GDM1 (cell line): ENCODE data around the gene NUBPL.
"Not testable (repeated sequence)": the region's sequence is repeated elsewhere in the genome, so short reads cannot be mapped to it uniquely, and the experiment has no call there.

Experiments
- DNase-seq: peaks from one replicate; lab custom pipeline; 2025; lab: John Stamatoyannopoulos, UW

NUBPL gene

DNA sequence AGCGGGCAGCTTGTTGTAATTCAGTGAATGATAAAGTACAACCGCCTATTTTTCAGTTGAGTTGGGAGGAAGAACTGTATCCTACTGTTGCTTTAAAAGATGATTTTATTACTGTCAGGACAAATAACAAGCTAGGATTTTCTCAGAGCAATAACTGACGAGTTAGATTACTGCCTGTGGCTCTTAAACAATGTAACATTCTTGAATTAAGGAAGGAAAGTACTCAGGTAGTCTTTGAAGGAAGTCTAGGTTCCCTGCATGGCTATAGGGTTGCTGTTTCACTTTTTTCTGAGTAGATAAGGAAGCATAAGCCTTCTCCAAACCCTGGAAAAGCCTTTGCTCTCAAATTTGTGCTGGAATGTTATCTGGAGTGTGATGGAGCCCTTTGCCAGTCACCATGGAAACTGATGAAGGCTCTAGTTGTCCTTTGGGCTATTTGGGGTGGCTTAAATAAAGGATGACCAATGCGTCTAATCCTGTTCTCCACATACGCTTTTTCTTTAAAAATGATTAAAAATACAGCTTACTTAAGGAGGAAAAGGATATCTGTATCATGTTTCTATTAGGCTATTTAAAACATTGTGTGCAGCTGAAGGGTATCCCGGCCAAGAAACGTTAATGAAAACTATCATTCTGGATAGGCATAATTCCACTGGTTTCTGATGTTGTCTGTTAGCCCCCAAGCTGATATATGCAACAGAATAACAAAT, 17.7 kb downstream of the NUBPL start:
- DNase-seq = no peak

DNA sequence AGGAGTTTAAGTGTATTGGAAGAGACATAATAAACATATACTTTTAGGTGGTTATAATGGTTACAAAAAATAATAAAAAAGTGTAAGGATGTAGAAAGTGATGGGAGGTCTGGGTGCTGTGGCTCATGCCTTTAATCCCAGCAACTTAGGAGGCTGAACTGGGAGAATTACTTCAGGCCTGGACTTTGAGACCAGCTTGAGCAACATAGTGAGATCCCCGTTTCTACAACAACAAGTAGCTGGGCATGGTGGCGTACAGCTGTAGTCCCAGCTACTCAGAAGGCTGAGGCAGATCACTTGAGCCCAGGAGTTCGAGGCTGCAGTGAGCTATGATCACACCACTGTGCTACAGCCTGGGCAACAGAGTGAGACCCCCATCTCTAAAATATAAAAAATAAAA, 19.0 kb downstream of the NUBPL start:
- DNase-seq = no peak

DNA sequence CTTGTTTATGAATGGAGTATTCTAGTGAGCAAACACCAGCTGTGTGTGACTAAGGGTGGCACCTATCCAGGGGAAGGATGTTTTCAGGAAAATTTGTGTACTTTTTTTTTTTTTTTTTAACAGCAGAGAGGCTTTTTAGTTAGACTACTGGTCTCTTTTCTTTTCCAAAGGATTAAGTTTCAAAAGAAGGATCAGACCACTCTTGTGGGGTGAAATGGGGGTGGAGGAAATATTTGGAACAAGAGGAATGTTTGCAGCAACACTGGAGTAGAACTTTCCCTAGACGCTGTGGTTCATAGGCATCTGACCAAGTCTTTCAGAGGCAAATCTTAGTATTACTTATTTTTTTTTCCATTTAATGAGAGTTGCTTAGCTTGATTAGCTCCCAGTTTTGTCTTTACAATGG, 21.1 kb downstream of the NUBPL start:
- DNase-seq = no peak

DNA sequence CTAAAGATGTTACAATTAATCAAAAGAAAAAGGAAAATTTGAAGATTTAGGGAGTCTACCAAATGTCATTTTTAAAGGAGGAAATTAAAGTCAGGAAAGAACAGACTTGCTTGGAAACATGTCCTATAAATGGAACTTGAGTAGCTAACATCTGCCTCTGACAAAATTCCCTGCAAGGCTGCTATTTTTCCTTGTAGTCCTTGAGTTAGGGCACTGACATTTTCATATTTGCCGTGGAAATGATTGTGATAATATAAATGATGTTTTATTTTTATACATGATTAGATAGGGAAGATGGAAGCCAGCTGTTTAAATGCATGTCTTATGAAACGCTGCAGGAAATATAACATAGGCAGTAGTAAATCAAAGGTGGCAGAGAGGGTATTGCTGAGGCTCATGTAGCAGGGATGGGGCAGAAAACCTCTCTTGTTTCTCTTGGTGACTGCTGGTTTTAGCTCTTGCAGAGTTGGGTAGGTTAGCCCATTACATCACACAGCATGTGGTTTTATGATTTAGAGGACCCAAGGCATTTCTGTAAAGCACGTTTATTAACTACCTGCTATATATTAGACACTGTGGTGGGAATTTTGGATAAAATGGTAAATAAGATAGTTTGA, 21.7 kb downstream of the NUBPL start:
- DNase-seq = no peak

DNA sequence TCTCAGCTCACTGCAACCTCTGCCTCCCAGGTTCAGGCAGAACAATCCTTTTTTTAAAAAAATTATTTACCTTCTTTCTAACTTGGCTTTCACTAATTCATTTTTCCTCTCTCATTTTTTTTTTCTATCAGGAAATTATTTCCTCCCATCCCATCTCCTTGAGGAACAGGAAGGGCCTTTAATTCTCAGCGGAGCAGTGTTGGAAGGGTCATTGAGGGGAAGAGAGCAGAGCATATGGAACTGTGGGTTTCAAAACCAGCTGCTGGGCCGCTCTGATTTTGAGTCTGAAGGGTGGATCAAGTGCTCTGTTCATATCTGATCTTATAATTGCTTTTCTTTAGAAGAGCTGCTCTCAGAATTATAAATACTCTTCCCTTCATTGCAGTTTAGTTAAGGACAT, 29.0 kb downstream of the NUBPL start:
- no peak for DNase-seq

DNA sequence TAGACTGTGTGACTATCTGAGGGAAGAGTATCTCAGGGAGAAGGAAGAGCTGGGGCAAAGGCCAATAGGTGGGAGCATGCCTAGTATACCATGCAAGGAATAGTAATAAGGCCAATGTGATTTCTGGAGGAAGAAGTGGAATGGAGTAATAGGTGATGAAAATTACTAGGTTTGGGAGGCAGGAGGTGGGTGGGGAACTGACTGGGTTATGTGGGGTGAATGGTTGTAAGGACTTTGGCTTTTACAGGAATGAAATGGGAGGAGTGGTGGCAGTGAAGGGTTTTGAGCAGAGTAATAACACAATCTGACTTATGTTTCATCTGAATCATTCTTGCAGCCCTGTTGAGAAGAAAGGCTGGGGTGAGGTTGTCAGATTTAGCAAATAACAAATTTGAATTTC, 30.9 kb downstream of the NUBPL start:
- DNase-seq = no peak

DNA sequence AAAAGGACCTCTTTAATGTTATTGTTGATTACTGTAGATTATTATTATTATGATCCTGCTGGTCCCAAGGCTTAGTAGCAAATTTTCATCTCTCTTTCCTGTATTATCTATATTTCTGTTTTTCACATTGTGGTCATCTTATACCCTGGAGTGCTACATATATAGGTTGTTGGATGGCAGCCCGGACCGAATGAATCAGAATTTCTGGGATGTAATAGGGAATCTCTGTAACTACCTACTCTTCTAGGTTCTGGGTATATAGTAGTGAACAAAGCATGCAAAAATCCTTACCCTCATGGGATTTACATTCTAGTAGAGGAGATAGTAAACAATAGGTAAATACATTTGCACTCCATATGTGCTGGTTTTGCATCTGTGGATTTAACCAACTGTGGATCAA, 31.4 kb downstream of the NUBPL start:
- DNase-seq = no peak

DNA sequence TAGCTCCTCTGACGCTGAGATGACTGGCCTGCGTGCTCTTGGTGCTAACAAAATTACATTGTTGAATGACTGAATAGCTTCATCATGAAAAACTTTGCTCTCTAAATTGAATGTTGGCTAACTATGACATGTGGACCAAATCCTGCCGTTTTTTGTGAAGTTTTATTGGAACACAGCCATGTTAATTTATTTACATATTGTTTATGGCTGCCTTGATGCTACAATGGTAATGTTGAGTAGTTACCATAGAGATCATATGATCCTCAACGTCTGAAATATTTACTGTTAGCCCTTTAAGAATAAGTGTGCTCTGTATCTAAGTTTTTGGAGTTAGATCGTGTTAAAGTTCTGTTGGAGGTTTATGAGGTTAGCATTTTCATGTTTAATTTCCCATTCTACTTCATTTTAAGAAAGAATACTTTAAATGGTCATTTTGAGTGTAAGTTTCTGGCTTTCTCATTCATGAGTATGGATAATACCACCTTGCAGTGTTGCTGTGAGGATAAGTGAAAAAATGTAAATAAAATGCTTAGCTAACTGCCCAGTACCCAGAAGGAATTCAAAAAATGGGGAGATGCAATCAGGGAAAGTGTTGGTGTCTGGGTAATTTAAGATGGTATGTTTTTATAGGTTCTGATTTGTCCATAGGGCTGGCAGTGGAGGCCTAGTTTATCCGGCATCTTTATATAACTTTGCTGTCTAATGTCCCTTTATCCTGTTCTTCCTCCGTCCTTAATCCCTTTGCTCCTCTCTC, 35.3 kb downstream of the NUBPL start:
- DNase-seq = no peak

DNA sequence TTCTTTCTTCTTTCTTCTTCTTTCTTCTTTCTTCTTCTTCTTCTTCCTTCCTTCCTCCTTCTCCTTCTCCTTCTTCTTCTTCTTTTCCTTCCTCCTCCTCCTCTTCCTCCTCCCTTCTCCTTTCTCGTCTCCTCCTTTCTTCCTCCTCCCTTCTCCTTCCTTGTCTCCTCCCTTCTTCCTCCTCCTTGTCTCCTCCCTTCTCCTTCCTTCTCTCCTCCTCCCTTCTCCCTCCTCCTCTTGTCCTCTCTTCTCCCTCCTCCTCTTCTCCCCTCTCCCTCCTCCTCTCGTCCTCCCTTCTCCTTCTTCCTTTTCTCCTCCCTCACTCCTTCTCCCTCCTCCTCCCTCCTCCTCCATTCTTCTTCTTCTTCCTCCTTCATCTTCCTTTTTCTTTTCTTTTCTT, 44.5 kb downstream of the NUBPL start:
- no peak for DNase-seq

DNA sequence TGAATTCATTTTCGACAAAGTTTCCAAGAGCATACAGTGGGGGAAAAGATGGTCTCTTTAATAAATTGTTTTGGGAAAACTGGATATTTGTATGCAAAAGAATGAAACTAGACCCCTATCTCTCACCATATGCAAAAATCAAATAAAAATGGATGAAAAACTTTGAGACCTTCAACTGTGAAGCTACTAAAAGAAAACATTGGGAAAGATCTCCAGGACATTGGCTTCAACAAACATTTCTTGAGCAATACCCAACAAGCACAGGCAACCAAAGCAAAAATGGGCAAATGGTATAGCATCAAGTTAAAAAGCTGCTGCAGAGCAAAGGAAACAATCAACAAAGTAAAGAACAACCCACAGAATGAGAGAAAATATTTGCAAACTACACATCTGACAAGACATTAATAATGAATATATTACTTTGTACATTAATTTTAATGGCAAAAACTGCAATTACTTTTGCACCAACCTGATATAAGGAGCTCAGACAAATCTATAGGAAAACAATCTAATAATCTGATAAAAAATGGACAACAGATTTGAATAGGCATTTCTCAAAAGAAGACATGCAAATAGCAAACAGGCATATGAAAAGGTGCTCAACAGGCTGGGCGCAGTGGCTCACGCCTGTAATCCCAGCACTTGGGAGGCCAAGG, 50.7 kb downstream of the NUBPL start:
- DNase-seq = no peak

DNA sequence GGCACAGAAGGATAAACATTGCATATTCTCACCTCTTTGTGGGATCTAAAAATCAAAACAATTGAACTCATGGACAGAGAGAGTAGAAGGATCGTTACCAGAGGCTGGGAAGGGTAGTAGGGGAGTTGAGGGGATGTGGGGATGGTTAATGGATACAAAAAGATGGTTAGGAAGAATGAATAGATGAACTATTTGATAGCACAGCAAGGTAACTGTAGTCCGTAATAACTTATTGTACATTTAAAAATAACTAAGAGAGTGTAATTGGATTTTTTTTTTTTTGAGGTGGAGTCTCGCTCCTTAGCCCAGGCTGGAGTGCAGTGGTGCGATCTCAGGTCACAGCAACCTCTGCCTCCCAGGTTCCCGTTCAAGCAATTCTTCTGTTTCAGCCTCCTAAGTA, 52.0 kb downstream of the NUBPL start:
- DNase-seq = no peak

DNA sequence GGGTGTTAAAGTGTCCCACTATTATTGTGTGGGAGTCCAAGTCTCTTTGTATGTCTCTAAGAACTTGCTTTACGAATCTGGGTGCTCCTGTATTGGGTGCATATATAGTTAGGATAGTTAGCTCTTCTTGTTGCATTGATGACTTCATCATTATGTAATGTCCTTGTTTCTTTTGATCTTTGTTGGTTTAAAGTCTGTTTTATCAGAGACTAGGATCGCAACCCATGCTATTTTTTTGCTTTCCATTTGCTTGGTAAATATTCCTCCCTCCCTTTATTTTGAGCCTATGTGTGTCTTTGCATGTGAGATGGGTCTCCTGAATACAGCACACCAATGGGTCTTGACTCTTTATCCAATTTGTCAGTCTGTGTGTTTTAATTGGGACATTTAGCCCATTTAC, 57.7 kb downstream of the NUBPL start:
- not testable (repeated sequence) for DNase-seq

DNA sequence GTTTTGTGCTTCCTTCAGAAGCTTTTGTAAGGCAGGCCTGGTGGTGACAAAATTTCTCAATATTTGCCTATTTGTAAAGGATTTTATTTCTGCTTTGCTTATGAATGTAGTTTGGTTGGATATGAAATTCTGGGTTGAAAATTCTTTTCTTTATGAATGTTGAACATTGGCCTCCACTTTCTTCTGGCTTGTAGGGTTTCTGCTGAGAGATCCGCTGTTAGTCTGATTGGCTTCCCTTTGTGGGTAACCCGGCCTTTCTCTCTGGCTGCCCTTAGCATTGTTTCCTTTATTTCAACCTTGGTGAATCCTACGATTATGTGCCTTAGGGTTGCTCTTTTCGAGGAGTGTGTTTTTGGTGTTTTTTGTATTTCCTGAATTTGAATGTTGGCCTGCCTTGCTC, 58.2 kb downstream of the NUBPL start:
- no peak for DNase-seq

DNA sequence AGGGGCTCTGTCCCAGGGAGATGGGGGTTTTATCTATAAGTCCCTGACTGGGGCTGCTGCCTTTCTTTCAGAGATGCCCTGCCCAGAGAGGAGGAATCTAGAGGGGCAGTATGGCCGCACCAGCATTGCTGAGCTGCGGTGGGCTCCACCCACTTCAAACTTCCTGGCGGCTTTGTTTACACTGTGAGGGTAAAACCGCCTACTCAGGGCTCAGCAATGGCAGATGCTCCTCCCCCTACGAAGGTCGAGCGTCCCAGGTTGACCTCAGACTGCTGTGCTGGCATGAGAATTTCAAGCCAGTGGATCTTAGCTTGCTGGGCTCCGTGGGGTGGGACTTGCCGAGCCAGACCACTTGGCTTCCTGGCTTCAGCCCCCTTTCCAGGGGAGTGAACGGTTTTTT, 59.7 kb downstream of the NUBPL start:
- not testable (repeated sequence) for DNase-seq

DNA sequence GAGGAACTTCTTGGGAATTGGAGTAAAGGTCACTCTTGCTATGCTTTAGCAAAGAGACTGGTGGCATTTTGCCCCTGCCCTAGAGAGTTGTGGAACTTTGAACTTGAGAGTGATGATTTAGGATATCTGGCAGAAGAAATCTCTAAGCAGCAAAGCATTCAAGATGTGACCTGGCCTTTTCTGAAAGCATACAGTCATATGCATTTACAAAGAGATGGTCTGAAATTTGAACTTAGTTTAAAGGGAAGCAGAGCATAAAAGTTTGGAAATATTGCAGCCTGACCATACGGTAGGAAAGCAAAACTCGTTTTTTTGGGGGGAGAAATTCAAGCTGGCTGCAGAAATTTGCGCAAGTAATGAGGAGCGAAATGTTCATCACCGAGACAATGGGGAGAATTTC, 60.9 kb downstream of the NUBPL start:
- no peak for DNase-seq

DNA sequence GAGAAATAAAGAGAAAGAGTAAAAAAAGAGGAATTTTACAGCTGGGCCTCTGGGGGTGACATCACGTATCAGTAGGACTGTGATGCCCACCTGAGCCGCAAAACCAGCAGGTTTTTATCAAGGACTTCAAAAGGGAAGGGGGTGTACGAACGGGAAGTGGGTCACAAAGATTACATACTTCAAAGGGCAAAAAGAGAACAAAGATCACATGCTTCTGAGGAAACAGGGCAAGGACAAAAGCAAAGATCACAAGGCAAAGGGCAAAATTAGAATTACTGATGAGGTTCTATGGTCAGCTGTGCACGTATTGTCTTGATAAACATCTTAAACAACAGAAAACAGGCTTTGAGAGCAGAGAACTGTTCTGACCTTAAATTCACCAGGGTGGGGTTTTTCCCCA, 91.7 kb downstream of the NUBPL start:
- DNase-seq = not testable (repeated sequence)

DNA sequence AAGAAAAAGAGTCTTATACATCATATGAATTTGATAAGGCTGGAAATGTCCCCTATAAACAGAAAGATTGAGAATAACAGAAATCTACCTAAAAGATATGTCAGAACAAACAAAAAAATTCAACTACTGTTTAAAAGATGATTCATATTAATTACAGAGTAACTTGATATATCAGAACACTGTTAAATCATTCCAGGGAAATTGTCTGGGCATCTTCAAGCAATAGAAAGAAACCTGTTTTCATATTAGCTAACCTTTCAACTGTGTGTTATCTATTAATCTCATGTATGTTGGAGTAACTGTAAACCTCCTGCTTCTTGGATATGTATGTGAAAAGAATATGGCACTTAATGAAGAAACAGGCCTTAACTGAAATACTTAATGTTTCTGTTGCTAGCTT, 96.7 kb downstream of the NUBPL start:
- DNase-seq = no peak

DNA sequence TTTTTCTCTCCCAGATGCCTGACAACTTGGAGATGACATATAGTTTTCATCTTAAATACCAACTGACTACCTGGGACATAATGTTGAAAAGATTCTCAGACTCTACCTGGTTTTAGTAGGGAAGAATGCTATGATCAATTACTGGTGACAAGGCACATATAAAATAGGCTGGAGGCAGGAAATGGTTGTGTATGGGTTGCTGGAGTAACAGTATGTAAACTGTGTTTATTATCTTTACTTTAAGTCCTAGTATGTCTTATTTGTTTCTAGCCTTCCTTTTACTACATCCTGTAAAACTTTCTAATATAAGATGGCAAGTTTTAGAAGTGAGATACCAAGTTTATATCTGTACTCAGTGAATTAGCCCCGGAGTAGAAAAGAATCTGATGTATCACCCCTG, 98.1 kb downstream of the NUBPL start:
- DNase-seq = no peak

DNA sequence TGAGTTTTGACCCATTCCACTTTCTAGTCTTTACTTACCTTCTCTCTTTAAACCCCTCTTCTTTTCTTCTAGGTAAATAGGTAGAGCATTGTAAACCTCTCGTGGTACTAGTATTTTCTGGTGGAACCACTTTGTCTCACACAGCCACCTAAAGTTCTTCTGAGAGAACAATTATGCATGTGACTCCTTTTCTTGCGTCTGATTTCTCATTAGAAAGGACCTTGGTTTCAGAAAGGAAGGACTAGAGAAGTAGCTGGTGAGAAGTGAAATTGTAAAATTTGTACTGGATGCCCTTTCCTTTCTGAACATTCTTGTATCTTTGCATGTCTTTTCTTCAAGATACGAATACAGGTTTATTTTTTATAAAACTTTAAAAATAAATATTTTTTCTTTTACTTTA, 99.0 kb downstream of the NUBPL start:
- no peak for DNase-seq

DNA sequence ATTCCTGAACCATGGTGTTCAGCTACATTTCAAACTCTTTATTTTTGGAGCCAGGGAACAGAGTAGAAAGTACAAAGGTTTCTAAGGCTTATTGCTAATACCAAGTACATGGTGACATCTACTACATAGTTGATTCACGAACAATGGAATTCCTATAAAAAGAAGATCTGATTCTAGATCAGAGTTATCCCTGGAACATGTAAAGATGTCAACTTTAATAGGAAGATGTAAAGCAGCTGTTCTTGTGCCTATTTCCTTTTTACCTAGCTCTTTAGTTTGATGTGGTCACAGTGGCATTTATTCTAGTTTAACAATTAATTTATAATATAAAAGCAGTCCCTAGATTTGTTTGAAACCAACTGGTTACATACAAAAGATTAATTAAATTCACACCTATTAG, 99.5 kb downstream of the NUBPL start:
- DNase-seq = no peak

DNA sequence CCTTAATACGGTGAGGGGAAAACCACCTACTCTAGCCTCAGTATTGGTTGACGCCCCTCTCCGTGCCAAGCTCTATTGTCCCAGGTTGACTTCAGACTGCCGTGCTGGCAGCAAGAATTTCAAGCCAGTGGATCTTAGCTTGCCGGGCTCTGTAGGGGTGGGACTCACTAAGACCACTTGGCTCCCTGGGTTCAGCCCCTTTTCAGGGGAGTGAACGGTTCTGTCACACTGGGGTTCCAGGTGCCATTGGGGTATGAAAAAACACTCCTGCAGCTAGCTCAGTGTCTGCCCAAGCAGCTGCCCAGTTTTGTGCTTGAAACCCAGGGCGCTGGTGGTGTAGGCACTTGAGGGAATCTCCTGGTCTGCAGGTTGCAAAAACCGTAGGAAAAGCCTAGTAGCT, 107.1 kb downstream of the NUBPL start:
- no peak for DNase-seq

DNA sequence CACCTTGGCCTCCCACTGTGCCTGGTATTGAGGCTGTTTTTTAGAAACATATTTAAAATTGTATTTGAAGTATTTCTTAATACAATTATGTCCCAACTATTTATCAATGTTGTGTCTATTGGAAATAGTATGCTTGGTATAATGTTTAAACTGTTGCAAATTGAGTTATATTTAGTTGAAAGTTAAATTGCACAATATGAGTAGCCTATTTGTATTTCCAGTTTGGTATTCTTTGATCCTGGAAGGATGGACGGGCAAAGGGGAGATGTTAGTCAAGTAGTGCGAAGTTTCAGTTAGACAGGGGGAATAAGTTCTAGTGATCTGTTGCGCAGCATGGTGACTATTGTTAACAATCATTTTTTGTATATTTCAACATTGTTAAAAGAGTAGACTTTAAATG, 111.5 kb downstream of the NUBPL start:
- DNase-seq = no peak

DNA sequence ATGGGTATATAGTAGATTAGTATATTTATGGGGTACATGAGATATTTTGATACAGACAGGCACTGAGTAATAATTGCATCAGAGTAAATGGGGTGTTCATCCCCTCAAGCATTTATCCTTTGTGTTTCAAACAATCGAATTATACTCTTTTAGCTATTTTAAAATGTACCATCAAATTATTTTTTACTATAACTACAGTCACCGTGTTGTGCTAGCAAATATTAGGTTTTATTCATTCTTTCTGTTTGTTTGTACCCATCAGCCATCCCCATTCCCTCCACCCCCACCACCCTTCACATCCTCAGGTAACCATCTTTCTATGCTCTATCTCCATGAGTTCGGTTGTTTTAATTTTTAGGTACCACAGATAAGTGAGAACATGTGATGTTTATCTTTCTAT, 115.8 kb downstream of the NUBPL start:
- no peak for DNase-seq
